ENCODE data around the gene HERC3. TPM values are rescaled to one million over a fixed set of nuclear protein-coding genes. Genes with fewer than 3 reads are reported as not detected.

The HERC3 gene
- total RNA-seq, 1 donor from 2014 or later, result 8.5 TPM

- H3K27me3 ChIP-seq (ENCODE audit: insufficient read depth, low read length), result no peaks in the 10 kb centered on the region
- H3K27ac Mint-ChIP-seq (ENCODE audit: unreplicated experiment), result no peak overlapping the region
- no peak overlapping the region for H3K27ac ChIP-seq (ENCODE audit: low read depth, low read length)
- no peaks in the 10 kb centered on the region for H3K4me1 ChIP-seq (ENCODE audit: insufficient read depth, low read length)
- no peak for TF ChIP-seq EZH2 (IDR thresholded peaks at IDR 0.05; ENCODE audit: insufficient read depth, low read length)
- TF ChIP-seq CTCF (IDR thresholded peaks at IDR 0.05; ENCODE audit: insufficient read depth, low read depth, low read length), result no peak
- no peaks in the 10 kb centered on the region for H3K79me2 ChIP-seq (ENCODE audit: insufficient read depth, low read length)
- peaks cover 6% of the 10 kb centered on the region for H3K4me1 Mint-ChIP-seq (ENCODE audit: low read depth, unreplicated experiment)
- DNase-seq (ENCODE audit: low read depth), result peak; percentile 59
- no peak overlapping the region for H3K4me2 ChIP-seq (ENCODE audit: low read length)
- H3K4me3 Mint-ChIP-seq (ENCODE audit: unreplicated experiment), result no peak overlapping the region
- no peaks in the 10 kb centered on the region for H3K9me3 Mint-ChIP-seq (ENCODE audit: unreplicated experiment)
- peaks cover 4% of the 10 kb centered on the region for H3K36me3 Mint-ChIP-seq (ENCODE audit: low read depth, unreplicated experiment)
- no peak for FAIRE-seq
- no peak overlapping the region for H2AFZ ChIP-seq (ENCODE audit: low read depth, low read length)
- no peaks in the 10 kb centered on the region for H3K27me3 Mint-ChIP-seq (ENCODE audit: low read depth, unreplicated experiment)
- H4K20me1 ChIP-seq (ENCODE audit: insufficient read depth, low read length), result no peaks in the 10 kb centered on the region
- H3K36me3 ChIP-seq (ENCODE audit: insufficient read depth, low read length), result no peaks in the 10 kb centered on the region
- H3K9ac ChIP-seq (ENCODE audit: low read length), result no peak overlapping the region
- no peaks in the 10 kb centered on the region for H3K9me3 ChIP-seq (ENCODE audit: insufficient read depth, low read depth, low read length)
- no peak overlapping the region for H3K4me3 ChIP-seq (ENCODE audit: insufficient read depth, low read depth, low read length)
Observed at GRCh38 chr4:88735564-88735963, 143.3 kb downstream of the HERC3 start.

DNA sequence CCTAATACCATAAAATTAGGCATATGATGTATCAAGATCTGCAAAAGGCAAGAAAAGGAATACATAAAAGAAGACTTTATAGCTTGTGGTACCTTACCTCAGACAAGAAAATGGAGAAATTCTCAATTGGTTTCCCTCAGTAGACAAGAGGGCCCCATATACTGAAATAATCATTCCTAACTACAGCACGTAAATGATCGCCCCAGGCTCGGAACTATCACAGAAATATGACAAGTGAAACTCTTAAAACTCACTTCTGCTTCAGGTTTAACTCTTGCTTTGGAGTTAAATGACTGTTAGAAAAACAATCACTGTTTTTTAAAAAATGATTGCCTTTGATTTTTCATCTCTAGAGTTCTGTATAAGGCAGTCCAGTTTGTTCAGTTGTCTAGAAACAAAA is 144.0 kb downstream of the HERC3 start:
- H3K27me3 Mint-ChIP-seq (ENCODE audit: low read depth, unreplicated experiment), result no peaks in the 10 kb centered on the region
- H3K9me3 Mint-ChIP-seq (ENCODE audit: unreplicated experiment), result no peaks in the 10 kb centered on the region
- DNase-seq (ENCODE audit: low read depth), result no peak
- FAIRE-seq, result no peak
- H3K4me3 Mint-ChIP-seq (ENCODE audit: unreplicated experiment), result no peak overlapping the region
- Histone ChIP-seq H3K4me2 (ENCODE audit: low read length) (no peak overlapping the region), H3K4me1 (ENCODE audit: insufficient read depth, low read length) (no peaks in the 10 kb centered on the region), H3K27ac (ENCODE audit: low read depth, low read length) (no peak overlapping the region), H3K36me3 (ENCODE audit: insufficient read depth, low read length) (no peaks in the 10 kb centered on the region), H3K9me3 (ENCODE audit: insufficient read depth, low read depth, low read length) (no peaks in the 10 kb centered on the region), H3K9ac (ENCODE audit: low read length) (no peak overlapping the region), H3K27me3 (ENCODE audit: insufficient read depth, low read length) (no peaks in the 10 kb centered on the region), H2AFZ (ENCODE audit: low read depth, low read length) (no peak overlapping the region), H3K79me2 (ENCODE audit: insufficient read depth, low read length) (no peaks in the 10 kb centered on the region), H4K20me1 (ENCODE audit: insufficient read depth, low read length) (no peaks in the 10 kb centered on the region), H3K4me3 (ENCODE audit: insufficient read depth, low read depth, low read length) (no peak overlapping the region)
- H3K36me3 Mint-ChIP-seq (ENCODE audit: low read depth, unreplicated experiment), result peaks cover 4% of the 10 kb centered on the region
- H3K4me1 Mint-ChIP-seq (ENCODE audit: low read depth, unreplicated experiment), result peaks cover 6% of the 10 kb centered on the region
- TF ChIP-seq EZH2 (IDR thresholded peaks at IDR 0.05; ENCODE audit: insufficient read depth, low read length), result no peak
- no peak for TF ChIP-seq CTCF (IDR thresholded peaks at IDR 0.05; ENCODE audit: insufficient read depth, low read depth, low read length)
- no peak overlapping the region for H3K27ac Mint-ChIP-seq (ENCODE audit: unreplicated experiment)

- Histone ChIP-seq H4K20me1 (ENCODE audit: insufficient read depth, low read length) (no peaks in the 10 kb centered on the region), H3K79me2 (ENCODE audit: insufficient read depth, low read length) (no peaks in the 10 kb centered on the region), H3K9ac (ENCODE audit: low read length) (no peak overlapping the region), H3K9me3 (ENCODE audit: insufficient read depth, low read depth, low read length) (no peaks in the 10 kb centered on the region), H2AFZ (ENCODE audit: low read depth, low read length) (no peak overlapping the region), H3K4me1 (ENCODE audit: insufficient read depth, low read length) (no peaks in the 10 kb centered on the region), H3K36me3 (ENCODE audit: insufficient read depth, low read length) (no peaks in the 10 kb centered on the region), H3K4me3 (ENCODE audit: insufficient read depth, low read depth, low read length) (no peak overlapping the region), H3K27ac (ENCODE audit: low read depth, low read length) (no peak overlapping the region), H3K4me2 (ENCODE audit: low read length) (no peak overlapping the region), H3K27me3 (ENCODE audit: insufficient read depth, low read length) (no peaks in the 10 kb centered on the region)
- FAIRE-seq, result no peak
- TF ChIP-seq EZH2 (IDR thresholded peaks at IDR 0.05; ENCODE audit: insufficient read depth, low read length) (no peak), CTCF (IDR thresholded peaks at IDR 0.05; ENCODE audit: insufficient read depth, low read depth, low read length) (no peak)
- no peak overlapping the region for H3K27ac Mint-ChIP-seq (ENCODE audit: unreplicated experiment)
- no peaks in the 10 kb centered on the region for H3K9me3 Mint-ChIP-seq (ENCODE audit: unreplicated experiment)
- peaks cover 7% of the 10 kb centered on the region for H3K4me1 Mint-ChIP-seq (ENCODE audit: low read depth, unreplicated experiment)
- peak; percentile 84 for DNase-seq (ENCODE audit: low read depth)
- H3K27me3 Mint-ChIP-seq (ENCODE audit: low read depth, unreplicated experiment), result no peaks in the 10 kb centered on the region
- no peak overlapping the region for H3K4me3 Mint-ChIP-seq (ENCODE audit: unreplicated experiment)
- peaks cover 3% of the 10 kb centered on the region for H3K36me3 Mint-ChIP-seq (ENCODE audit: low read depth, unreplicated experiment)
Observed at GRCh38 chr4:88737307-88737941, 145.1 kb downstream of the HERC3 start.
